PC-9 (cell line): ENCODE results near the gene THOC2.

ENCODE experiments used
- CTCF ChIP-seq: fragments of 200-600 bp; sonication (generic); conservative IDR thresholded peaks from 2 replicates; pipeline ENCODE4 v1.6.1; 2017; ENCODE audit warnings: mixed run types, antibody characterized with exemption, mild to moderate bottlenecking, moderate library complexity
- EZH2 ChIP-seq: fragments of 200-600 bp; sonication (generic); IDR thresholded peaks from 2 replicates; pipeline ENCODE4 v1.8.0; 2017; ENCODE audit warnings: antibody characterized with exemption, low read depth

DNA sequence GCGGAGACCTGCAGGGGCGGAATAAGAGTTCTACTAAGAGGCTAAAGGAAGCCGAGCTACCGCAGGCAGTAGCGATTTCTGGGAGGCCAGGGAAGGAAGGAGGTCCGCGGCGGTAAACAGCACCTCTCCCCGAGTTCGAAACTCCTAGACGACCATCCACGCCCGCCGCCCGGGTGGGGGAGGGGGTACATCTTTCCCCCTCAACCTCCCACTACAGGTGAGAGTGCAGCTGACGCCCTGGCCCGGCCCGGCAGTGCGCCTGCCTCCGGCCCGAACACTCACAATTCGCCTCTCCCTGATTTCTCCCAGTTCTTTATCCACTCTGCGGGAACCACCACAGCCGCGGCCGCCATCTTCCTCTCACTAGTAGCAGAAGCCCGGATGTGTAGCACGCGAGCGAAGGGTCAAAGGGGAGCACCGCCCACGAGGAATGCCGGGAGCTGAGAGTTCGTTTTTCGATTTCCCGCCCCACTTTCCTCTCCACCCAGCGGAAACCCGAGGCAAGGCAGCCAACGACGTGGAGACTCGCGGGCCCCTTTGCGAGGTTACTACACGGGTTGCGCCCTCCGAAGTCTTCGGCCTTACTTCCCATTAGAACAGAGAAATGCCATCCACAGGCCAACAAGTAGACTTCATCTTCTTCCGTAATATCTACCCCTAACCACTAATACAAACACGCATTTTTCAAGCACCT is at the start of gene THOC2:
- no peak for TF ChIP-seq EZH2
- TF ChIP-seq CTCF: peak; percentile 49; the same call in 1 of the 2 replicates
